ENCODE data around the gene WDR6. TPM values are rescaled to one million over a fixed set of nuclear protein-coding genes. Genes with fewer than 3 reads are reported as not detected.

Gene WDR6
- total RNA-seq, 1 experiment from 2014 or later = 112 TPM

DNA sequence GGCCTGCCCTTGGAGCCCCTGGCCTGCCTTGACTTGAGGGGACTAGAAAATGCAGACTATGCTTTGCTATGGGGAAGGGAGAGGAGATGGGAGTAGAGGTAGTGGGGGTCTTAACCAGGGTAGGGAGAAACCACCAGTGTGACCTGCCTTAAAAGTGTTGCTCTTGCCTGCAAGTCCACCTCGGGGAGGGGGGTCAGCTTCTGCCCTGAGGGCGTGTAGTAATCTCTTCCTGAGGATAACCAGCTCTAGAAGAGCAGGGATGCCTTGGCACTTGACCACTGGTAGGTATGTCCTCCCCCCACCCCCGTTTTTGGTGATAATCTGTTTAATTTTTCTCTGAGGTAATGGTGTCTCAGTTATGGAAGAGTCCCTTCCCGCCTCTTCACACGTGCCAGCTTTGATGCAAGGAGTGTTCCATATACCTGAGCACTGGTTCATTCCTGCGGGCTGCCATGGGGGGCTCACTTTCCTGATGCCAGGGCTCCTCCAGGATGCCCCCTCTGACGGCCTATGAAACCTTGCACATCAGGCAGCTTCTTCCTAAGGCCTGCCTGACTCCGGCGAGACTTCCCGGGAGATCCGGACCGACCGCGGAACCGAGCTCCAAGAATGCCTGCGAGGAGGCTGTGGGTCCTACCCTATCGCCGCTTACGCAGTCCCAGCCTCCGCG is 17.9 kb upstream of the WDR6 start:
- POLR2A ChIA-PET = interaction anchor here (0.7 to 7.4 kb wide), 13 partner anchors 9 to 362 kb away, joined by 3 to 131 read pairs (median 4); partner anchors contain the start of genes ARIH2, DALRD3, IMPDH2 and LAMB2
- H3K9me3 Mint-ChIP-seq (ENCODE audit: unreplicated experiment) = no peaks in the 10 kb centered on the region
- H3K4me3 Mint-ChIP-seq (ENCODE audit: unreplicated experiment) = peak overlapping the region; percentile 89
- intact Hi-C loops (cut with micrococcal nuclease) = loop anchor here (2.0 kb wide), 3 partner anchors 18 to 460 kb away; partner anchors contain the start of gene WDR6
- peaks cover 12% of the 10 kb centered on the region for H3K36me3 Mint-ChIP-seq (ENCODE audit: insufficient read depth, unreplicated experiment)
- TF ChIP-seq, protein P1, sequence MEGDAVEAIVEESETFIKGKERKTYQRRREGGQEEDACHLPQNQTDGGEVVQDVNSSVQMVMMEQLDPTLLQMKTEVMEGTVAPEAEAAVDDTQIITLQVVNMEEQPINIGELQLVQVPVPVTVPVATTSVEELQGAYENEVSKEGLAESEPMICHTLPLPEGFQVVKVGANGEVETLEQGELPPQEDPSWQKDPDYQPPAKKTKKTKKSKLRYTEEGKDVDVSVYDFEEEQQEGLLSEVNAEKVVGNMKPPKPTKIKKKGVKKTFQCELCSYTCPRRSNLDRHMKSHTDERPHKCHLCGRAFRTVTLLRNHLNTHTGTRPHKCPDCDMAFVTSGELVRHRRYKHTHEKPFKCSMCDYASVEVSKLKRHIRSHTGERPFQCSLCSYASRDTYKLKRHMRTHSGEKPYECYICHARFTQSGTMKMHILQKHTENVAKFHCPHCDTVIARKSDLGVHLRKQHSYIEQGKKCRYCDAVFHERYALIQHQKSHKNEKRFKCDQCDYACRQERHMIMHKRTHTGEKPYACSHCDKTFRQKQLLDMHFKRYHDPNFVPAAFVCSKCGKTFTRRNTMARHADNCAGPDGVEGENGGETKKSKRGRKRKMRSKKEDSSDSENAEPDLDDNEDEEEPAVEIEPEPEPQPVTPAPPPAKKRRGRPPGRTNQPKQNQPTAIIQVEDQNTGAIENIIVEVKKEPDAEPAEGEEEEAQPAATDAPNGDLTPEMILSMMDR (IDR thresholded peaks at IDR 0.05; ENCODE audit: unreplicated experiment) = no peak
- no peak for DNase-seq (ENCODE audit: unreplicated experiment)
- TSS peak; percentile 37 for BruUV-seq (replicated peaks)
- H3K27ac Mint-ChIP-seq (ENCODE audit: low read depth, unreplicated experiment) = peak overlapping the region; percentile 71
- H3K4me1 Mint-ChIP-seq (ENCODE audit: insufficient read depth, unreplicated experiment) = peaks cover 29% of the 10 kb centered on the region
- CTCF ChIA-PET = interaction anchor here (0.6 to 5.7 kb wide), 17 partner anchors 9 to 460 kb away, joined by 3 to 38 read pairs (median 3); partner anchors contain the start of genes DALRD3, IMPDH2, NDUFAF3 and QRICH1
- H3K27me3 Mint-ChIP-seq (ENCODE audit: insufficient read depth, unreplicated experiment) = no peaks in the 10 kb centered on the region

GRCh38 chr3:48989796-48990635 is 17.2 kb upstream of the WDR6 start, which contains the start of gene P4HTM:
P4HTM (plus strand) TSS chr3:48990241; CDS start chr3:48990257, 16 bp downstream.
- TF ChIP-seq, protein P1 (IDR thresholded peaks at IDR 0.05; ENCODE audit: unreplicated experiment) = peak; percentile 13
- Mint-ChIP-seq H3K36me3 (ENCODE audit: insufficient read depth, unreplicated experiment) (peaks cover 12% of the 10 kb centered on the region), H3K9me3 (ENCODE audit: unreplicated experiment) (no peaks in the 10 kb centered on the region), H3K4me3 (ENCODE audit: unreplicated experiment) (peak within 1 kb of the TSS; percentile 89), H3K27ac (ENCODE audit: low read depth, unreplicated experiment) (peak within 1 kb of the TSS; percentile 71), H3K27me3 (ENCODE audit: insufficient read depth, unreplicated experiment) (no peaks in the 10 kb centered on the region), H3K4me1 (ENCODE audit: insufficient read depth, unreplicated experiment) (peaks cover 29% of the 10 kb centered on the region)
- POLR2A ChIA-PET = interaction anchor here (0.7 to 7.4 kb wide), 12 partner anchors 10 to 361 kb away, joined by 3 to 131 read pairs (median 4); partner anchors contain the start of genes ARIH2, DALRD3, IMPDH2 and LAMB2
- DNase-seq (ENCODE audit: unreplicated experiment) = peak; percentile 82
- intact Hi-C loops (cut with micrococcal nuclease) = loop anchor here (2.0 kb wide), 3 partner anchors 17 to 459 kb away; partner anchors contain the start of gene WDR6
- CTCF ChIA-PET = interaction anchor here (0.7 to 5.7 kb wide), 12 partner anchors 9 to 459 kb away, joined by 3 to 38 read pairs (median 3); partner anchors contain the start of genes DALRD3, IMPDH2, NDUFAF3 and QRICH1
- BruUV-seq (replicated peaks) = no TSS peak

GRCh38 chr3:48990636-48991469 is 16.3 kb upstream of the WDR6 start:
- ChIA-PET CTCF (interaction anchor here (1.1 to 5.7 kb wide), 4 partner anchors 17 to 459 kb away, joined by 3 to 38 read pairs (median 4); partner anchors contain the start of genes NDUFAF3 and WDR6), POLR2A (interaction anchor here (0.6 to 7.4 kb wide), 10 partner anchors 16 to 557 kb away, joined by 3 to 131 read pairs (median 4); partner anchors contain the start of genes DALRD3, IMPDH2, NDUFAF3 and QRICH1)
- Mint-ChIP-seq H3K4me3 (ENCODE audit: unreplicated experiment) (peak overlapping the region; percentile 89), H3K27ac (ENCODE audit: low read depth, unreplicated experiment) (no peak overlapping the region), H3K4me1 (ENCODE audit: insufficient read depth, unreplicated experiment) (peaks cover 29% of the 10 kb centered on the region), H3K27me3 (ENCODE audit: insufficient read depth, unreplicated experiment) (no peaks in the 10 kb centered on the region), H3K36me3 (ENCODE audit: insufficient read depth, unreplicated experiment) (peaks cover 16% of the 10 kb centered on the region), H3K9me3 (ENCODE audit: unreplicated experiment) (no peaks in the 10 kb centered on the region)
- TF ChIP-seq, protein P1 (IDR thresholded peaks at IDR 0.05; ENCODE audit: unreplicated experiment) = no peak
- intact Hi-C loops (cut with micrococcal nuclease) = no loop called here
- no peak for DNase-seq (ENCODE audit: unreplicated experiment)
- BruUV-seq (replicated peaks) = no TSS peak
